ENCODE results near the gene OR2V2.
"Not testable (repeated sequence)": the region's sequence is repeated elsewhere in the genome, so short reads cannot be mapped to it uniquely, and the experiment has no call there.

OR2V2 gene

GRCh38 chr5:181146927-181147636, at the start of gene OR2V2:
TSS of gene OR2V2 (plus strand) at chr5:181147586. CDS start at chr5:181154943, 7,357 bp downstream.
- DNase-seq, result not testable (repeated sequence)

- DNase-seq, result not testable (repeated sequence)
These were observed 49.5 kb upstream of the OR2V2 start for GRCh38 chr5:181097759-181098491.

- peak; percentile 12 for DNase-seq
These were observed 48.4 kb upstream of the OR2V2 start for GRCh38 chr5:181098762-181099601.

- DNase-seq, result peak; percentile 17
These were observed 47.7 kb upstream of the OR2V2 start for GRCh38 chr5:181099602-181100086.

- peak; percentile 62 for DNase-seq
These were observed 47.1 kb upstream of the OR2V2 start for GRCh38 chr5:181100121-181100875.

GRCh38 chr5:181101030-181101641, 46.2 kb upstream of the OR2V2 start:
- not testable (repeated sequence) for DNase-seq

GRCh38 chr5:181101930-181102674, 45.3 kb upstream of the OR2V2 start:
- not testable (repeated sequence) for DNase-seq

- DNase-seq, result peak; percentile 30
These were observed 43.2 kb upstream of the OR2V2 start for GRCh38 chr5:181104259-181104568.

GRCh38 chr5:181104606-181105390, 42.6 kb upstream of the OR2V2 start:
- not testable (repeated sequence) for DNase-seq

GRCh38 chr5:181105391-181106025, 41.9 kb upstream of the OR2V2 start:
- DNase-seq, result no peak

- no peak for DNase-seq
These were observed 39.7 kb upstream of the OR2V2 start for GRCh38 chr5:181107699-181108098.

- no peak for DNase-seq
These were observed 38.7 kb upstream of the OR2V2 start for GRCh38 chr5:181108578-181109165.

GRCh38 chr5:181109489-181110013, 37.8 kb upstream of the OR2V2 start:
- DNase-seq, result no peak

- DNase-seq, result no peak
These were observed 36.4 kb upstream of the OR2V2 start for GRCh38 chr5:181111010-181111409.

GRCh38 chr5:181112476-181112875, 34.9 kb upstream of the OR2V2 start:
- DNase-seq, result no peak

GRCh38 chr5:181113572-181113971, 33.8 kb upstream of the OR2V2 start:
- not testable (repeated sequence) for DNase-seq

- DNase-seq, result no peak
These were observed 33.0 kb upstream of the OR2V2 start for GRCh38 chr5:181114284-181114843.

GRCh38 chr5:181114844-181115778, 32.3 kb upstream of the OR2V2 start:
- peak; percentile 61 for DNase-seq
